ENCODE data around the gene ELMO1.

The ELMO1 gene

DNA sequence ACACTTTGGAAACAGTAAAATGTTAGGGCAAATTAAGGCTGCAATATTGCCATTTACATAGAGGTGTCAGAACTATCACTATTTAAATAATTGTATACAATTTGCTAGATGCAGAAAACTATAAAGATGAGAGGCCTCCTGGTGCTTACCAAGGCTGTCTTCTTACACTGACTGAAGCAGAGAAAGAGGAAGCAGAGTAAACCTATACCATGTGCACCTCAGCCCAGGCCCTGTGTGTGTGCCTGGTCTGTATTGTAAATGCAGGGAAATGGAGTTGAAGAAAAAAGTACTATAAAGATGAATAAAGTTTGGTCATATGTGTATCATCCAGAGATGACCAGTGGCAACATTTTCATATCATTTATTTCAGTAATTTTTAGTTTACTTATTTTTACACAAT is 29.2 kb downstream of the ELMO1 start:
- Histone ChIP-seq H3K4me3 (ENCODE audit: low read length) (no peak overlapping the region), H3K9me2 (replicated peaks; ENCODE audit: control insufficient read depth, low read length) (no peaks in the 10 kb centered on the region), H3K4me2 (ENCODE audit: low read length) (no peak overlapping the region), H3K79me2 (ENCODE audit: control insufficient read depth, low read length) (no peaks in the 10 kb centered on the region), H3K27ac (ENCODE audit: low read depth, low read length) (no peak overlapping the region), H3K4me1 (ENCODE audit: control insufficient read depth, low read length) (peaks cover 17% of the 10 kb centered on the region), H3K36me3 (ENCODE audit: control insufficient read depth, low read length) (no peaks in the 10 kb centered on the region), H3K27me3 (ENCODE audit: control insufficient read depth, low read length) (no peaks in the 10 kb centered on the region), H3F3A (ENCODE audit: control insufficient read depth, insufficient read depth) (no peaks in the 10 kb centered on the region), H4K20me1 (ENCODE audit: control insufficient read depth, insufficient read depth, low read depth, low read length) (no peaks in the 10 kb centered on the region), H3K9me3 (ENCODE audit: control insufficient read depth, insufficient read depth, low read length) (no peaks in the 10 kb centered on the region)
- TF ChIP-seq, protein P1, sequence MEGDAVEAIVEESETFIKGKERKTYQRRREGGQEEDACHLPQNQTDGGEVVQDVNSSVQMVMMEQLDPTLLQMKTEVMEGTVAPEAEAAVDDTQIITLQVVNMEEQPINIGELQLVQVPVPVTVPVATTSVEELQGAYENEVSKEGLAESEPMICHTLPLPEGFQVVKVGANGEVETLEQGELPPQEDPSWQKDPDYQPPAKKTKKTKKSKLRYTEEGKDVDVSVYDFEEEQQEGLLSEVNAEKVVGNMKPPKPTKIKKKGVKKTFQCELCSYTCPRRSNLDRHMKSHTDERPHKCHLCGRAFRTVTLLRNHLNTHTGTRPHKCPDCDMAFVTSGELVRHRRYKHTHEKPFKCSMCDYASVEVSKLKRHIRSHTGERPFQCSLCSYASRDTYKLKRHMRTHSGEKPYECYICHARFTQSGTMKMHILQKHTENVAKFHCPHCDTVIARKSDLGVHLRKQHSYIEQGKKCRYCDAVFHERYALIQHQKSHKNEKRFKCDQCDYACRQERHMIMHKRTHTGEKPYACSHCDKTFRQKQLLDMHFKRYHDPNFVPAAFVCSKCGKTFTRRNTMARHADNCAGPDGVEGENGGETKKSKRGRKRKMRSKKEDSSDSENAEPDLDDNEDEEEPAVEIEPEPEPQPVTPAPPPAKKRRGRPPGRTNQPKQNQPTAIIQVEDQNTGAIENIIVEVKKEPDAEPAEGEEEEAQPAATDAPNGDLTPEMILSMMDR (IDR thresholded peaks at IDR 0.05; ENCODE audit: low read depth, low read length, poor library complexity, severe bottlenecking), result no peak
- no peak for TF ChIP-seq EZH2phosphoT487 (IDR thresholded peaks at IDR 0.05; ENCODE audit: borderline replicate concordance, low read length)

DNA sequence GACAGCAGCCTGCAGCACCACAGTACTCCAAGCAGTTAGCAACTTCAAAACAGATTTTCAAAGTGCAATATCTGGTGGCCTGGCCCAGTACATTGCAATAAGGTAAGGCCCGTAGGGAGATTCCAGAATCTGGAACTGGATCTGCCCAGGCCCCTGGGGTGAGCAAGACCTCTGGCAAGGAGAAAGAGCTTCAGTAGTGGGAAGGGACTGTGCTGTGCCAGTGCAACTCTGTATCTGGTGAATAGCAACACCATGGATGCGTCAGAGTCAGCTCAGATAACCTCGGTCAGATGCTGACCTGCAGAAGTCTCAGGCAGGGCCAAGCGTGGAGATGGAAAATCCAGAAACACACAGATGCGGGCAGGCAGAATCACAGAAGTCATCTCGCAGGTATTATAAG is 30.3 kb downstream of the ELMO1 start:
- no peak for TF ChIP-seq EZH2phosphoT487 (IDR thresholded peaks at IDR 0.05; ENCODE audit: borderline replicate concordance, low read length)
- TF ChIP-seq, protein P1 (IDR thresholded peaks at IDR 0.05; ENCODE audit: low read depth, low read length, poor library complexity, severe bottlenecking), result no peak
- no peak overlapping the region for H3K4me2 ChIP-seq (ENCODE audit: low read length)
- peaks cover 17% of the 10 kb centered on the region for H3K4me1 ChIP-seq (ENCODE audit: control insufficient read depth, low read length)
- no peaks in the 10 kb centered on the region for H3K79me2 ChIP-seq (ENCODE audit: control insufficient read depth, low read length)
- no peaks in the 10 kb centered on the region for H4K20me1 ChIP-seq (ENCODE audit: control insufficient read depth, insufficient read depth, low read depth, low read length)
- H3K36me3 ChIP-seq (ENCODE audit: control insufficient read depth, low read length), result no peaks in the 10 kb centered on the region
- H3K27ac ChIP-seq (ENCODE audit: low read depth, low read length), result no peak overlapping the region
- no peaks in the 10 kb centered on the region for H3K9me3 ChIP-seq (ENCODE audit: control insufficient read depth, insufficient read depth, low read length)
- H3K9me2 ChIP-seq (replicated peaks; ENCODE audit: control insufficient read depth, low read length), result no peaks in the 10 kb centered on the region
- no peak overlapping the region for H3K4me3 ChIP-seq (ENCODE audit: low read length)
- H3F3A ChIP-seq (ENCODE audit: control insufficient read depth, insufficient read depth), result no peaks in the 10 kb centered on the region
- no peaks in the 10 kb centered on the region for H3K27me3 ChIP-seq (ENCODE audit: control insufficient read depth, low read length)

DNA sequence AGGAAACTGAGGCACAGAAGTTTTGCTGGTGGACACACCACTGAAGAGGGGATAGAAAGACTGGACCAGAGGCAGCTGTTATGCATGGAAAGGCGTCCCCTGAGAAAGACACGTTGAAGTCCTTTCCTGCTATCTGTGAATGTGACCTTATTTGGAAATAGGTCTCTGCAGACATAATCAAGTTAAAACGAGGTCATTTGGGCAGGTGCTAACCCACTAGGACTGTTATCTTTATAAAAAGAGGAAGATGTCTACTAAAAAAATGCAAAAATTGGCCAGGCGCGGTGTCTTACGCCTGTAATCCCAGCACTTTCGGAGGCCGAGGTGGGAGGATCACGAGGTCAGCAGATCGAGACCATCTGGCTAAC is 31.6 kb downstream of the ELMO1 start:
- TF ChIP-seq EZH2phosphoT487 (IDR thresholded peaks at IDR 0.05; ENCODE audit: borderline replicate concordance, low read length), result no peak
- TF ChIP-seq, protein P1 (IDR thresholded peaks at IDR 0.05; ENCODE audit: low read depth, low read length, poor library complexity, severe bottlenecking), result no peak
- no peaks in the 10 kb centered on the region for H3K27me3 ChIP-seq (ENCODE audit: control insufficient read depth, low read length)
- no peaks in the 10 kb centered on the region for H3K9me2 ChIP-seq (replicated peaks; ENCODE audit: control insufficient read depth, low read length)
- peak overlapping the region; percentile 24 for H3K4me2 ChIP-seq (ENCODE audit: low read length)
- H3K36me3 ChIP-seq (ENCODE audit: control insufficient read depth, low read length), result no peaks in the 10 kb centered on the region
- H3K27ac ChIP-seq (ENCODE audit: low read depth, low read length), result no peak overlapping the region
- H3K4me1 ChIP-seq (ENCODE audit: control insufficient read depth, low read length), result peaks cover 17% of the 10 kb centered on the region
- no peaks in the 10 kb centered on the region for H4K20me1 ChIP-seq (ENCODE audit: control insufficient read depth, insufficient read depth, low read depth, low read length)
- H3K79me2 ChIP-seq (ENCODE audit: control insufficient read depth, low read length), result no peaks in the 10 kb centered on the region
- no peaks in the 10 kb centered on the region for H3F3A ChIP-seq (ENCODE audit: control insufficient read depth, insufficient read depth)
- H3K9me3 ChIP-seq (ENCODE audit: control insufficient read depth, insufficient read depth, low read length), result no peaks in the 10 kb centered on the region
- H3K4me3 ChIP-seq (ENCODE audit: low read length), result no peak overlapping the region; the same call in 1 of the 2 replicates
